ENCODE measurements around the gene TCTN1. TPM values are rescaled to one million over a fixed set of nuclear protein-coding genes. Genes with fewer than 3 reads are reported as not detected.

The TCTN1 gene
- total and polyA plus RNA-seq, 2 donors (not counting 1 experiment from before 2014, with no cell fraction given), result 49.1 to 69.8 TPM

GRCh38 chr12:110577864-110578693 is 35.9 kb upstream of the TCTN1 start:
- POLR2A ChIA-PET, result interaction anchor here (0.7 kb wide), 2 partner anchors 18 to 108 kb away, joined by 3 to 4 read pairs; no protein-coding TSS in a partner anchor
- no peak for ATAC-seq (ENCODE audit: low read depth)
- Histone ChIP-seq H3K4me2 (replicated peaks; ENCODE audit: low read depth, low read length, poor library complexity, severe bottlenecking) (peak overlapping the region; percentile 41), H3K4me1 (ENCODE audit: control insufficient read depth in 2 of 2, insufficient read depth in 2 of 2, low read length in 2 of 2) (peaks cover 49 to 52% of the 10 kb centered on the region in 2 donors), H3K4me3 (ENCODE audit: control extremely low read depth in 1 of 5, extremely low read depth in 1 of 5, insufficient read depth in 1 of 5, low read depth in 2 of 5, low read length in 4 of 5) (peak overlapping the region in 1 of 5 experiments; percentile 42), H3K27ac (ENCODE audit: low read length in 2 of 2) (peak overlapping the region; percentile 50 to 66), H3K9ac (ENCODE audit: low read length) (peak overlapping the region; percentile 12), H3K27me3 (replicated peaks in 1 of 4; ENCODE audit: control extremely low read depth in 1 of 4, control insufficient read depth in 3 of 4, insufficient read depth in 4 of 4, low read length in 3 of 4) (no peaks in the 10 kb centered on the region), H3K9me3 (ENCODE audit: control extremely low read depth in 1 of 3, control insufficient read depth in 2 of 3, insufficient read depth in 1 of 3, low read length in 2 of 3) (peaks cover 0 to 3% (median 0%) of the 10 kb centered on the region in 3 donors), H2AFZ (ENCODE audit: insufficient read depth, low read depth, low read length, poor library complexity, severe bottlenecking) (no peak overlapping the region), H3K79me2 (ENCODE audit: control insufficient read depth, insufficient read depth, low read length) (peaks cover 98% of the 10 kb centered on the region), H3K36me3 (replicated peaks in 1 of 2; ENCODE audit: control extremely low read depth in 1 of 2, control insufficient read depth in 1 of 2, extremely low read depth in 1 of 2, insufficient read depth in 2 of 2, low read length in 1 of 2) (peaks cover 0 to 3% of the 10 kb centered on the region in 2 experiments), H4K20me1 (ENCODE audit: control insufficient read depth, insufficient read depth, low read length, poor library complexity, severe bottlenecking) (peaks cover 57% of the 10 kb centered on the region)
- CTCF ChIA-PET, result interaction anchor here (4.4 kb wide), 1 partner anchor 22 kb away, joined by 39 read pairs; no protein-coding TSS in a partner anchor
- peak overlapping the region; percentile 86 for H3K27ac Mint-ChIP-seq
- peak overlapping the region; percentile 72 for H3K4me3 Mint-ChIP-seq
- no peaks in the 10 kb centered on the region for H3K9me3 Mint-ChIP-seq (ENCODE audit: insufficient read depth)
- peak; percentile 45 for DNase-seq
- TF ChIP-seq, protein P1, sequence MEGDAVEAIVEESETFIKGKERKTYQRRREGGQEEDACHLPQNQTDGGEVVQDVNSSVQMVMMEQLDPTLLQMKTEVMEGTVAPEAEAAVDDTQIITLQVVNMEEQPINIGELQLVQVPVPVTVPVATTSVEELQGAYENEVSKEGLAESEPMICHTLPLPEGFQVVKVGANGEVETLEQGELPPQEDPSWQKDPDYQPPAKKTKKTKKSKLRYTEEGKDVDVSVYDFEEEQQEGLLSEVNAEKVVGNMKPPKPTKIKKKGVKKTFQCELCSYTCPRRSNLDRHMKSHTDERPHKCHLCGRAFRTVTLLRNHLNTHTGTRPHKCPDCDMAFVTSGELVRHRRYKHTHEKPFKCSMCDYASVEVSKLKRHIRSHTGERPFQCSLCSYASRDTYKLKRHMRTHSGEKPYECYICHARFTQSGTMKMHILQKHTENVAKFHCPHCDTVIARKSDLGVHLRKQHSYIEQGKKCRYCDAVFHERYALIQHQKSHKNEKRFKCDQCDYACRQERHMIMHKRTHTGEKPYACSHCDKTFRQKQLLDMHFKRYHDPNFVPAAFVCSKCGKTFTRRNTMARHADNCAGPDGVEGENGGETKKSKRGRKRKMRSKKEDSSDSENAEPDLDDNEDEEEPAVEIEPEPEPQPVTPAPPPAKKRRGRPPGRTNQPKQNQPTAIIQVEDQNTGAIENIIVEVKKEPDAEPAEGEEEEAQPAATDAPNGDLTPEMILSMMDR (IDR thresholded peaks at IDR 0.05), result no peak
- no peak for TF ChIP-seq EZH2 (IDR thresholded peaks at IDR 0.05; ENCODE audit: borderline replicate concordance, insufficient read depth, low read depth, low read length, poor library complexity, severe bottlenecking)
- H3K27me3 Mint-ChIP-seq, result no peaks in the 10 kb centered on the region
- H3K4me1 Mint-ChIP-seq, result peaks cover 69% of the 10 kb centered on the region
- intact Hi-C loops (cut with micrococcal nuclease), result no loop called here
- WGBS (ENCODE audit: insufficient coverage), result 37% methylated on average over 2 of the region's 8 CpGs
